ENCODE data around the gene ATXN7L1.

The ATXN7L1 gene

GRCh38 chr7:105635197-105635596, 241.2 kb downstream of the ATXN7L1 start:
- TF ChIP-seq ZNF274 (IDR thresholded peaks at IDR 0.05; ENCODE audit: low read depth, low read length): no peak

GRCh38 chr7:105625986-105626385, 250.4 kb downstream of the ATXN7L1 start:
- no peak for TF ChIP-seq ZNF274 (IDR thresholded peaks at IDR 0.05; ENCODE audit: low read depth, low read length)
- no peak overlapping the region for H3K4me3 ChIP-seq (ENCODE audit: low read length)

More at GRCh38 chr7:105635197-105635596, 241.2 kb downstream of the ATXN7L1 start:
- H3K4me3 ChIP-seq (ENCODE audit: low read length): no peak overlapping the region

- no peak for TF ChIP-seq ZNF274 (IDR thresholded peaks at IDR 0.05; ENCODE audit: low read depth, low read length)
- H3K4me3 ChIP-seq (ENCODE audit: low read length): no peak overlapping the region
Observed at GRCh38 chr7:105623906-105624305, 252.5 kb downstream of the ATXN7L1 start.

GRCh38 chr7:105623378-105623777, 253.0 kb downstream of the ATXN7L1 start:
- H3K4me3 ChIP-seq (ENCODE audit: low read length): no peak overlapping the region
- TF ChIP-seq ZNF274 (IDR thresholded peaks at IDR 0.05; ENCODE audit: low read depth, low read length): no peak

- no peak for TF ChIP-seq ZNF274 (IDR thresholded peaks at IDR 0.05; ENCODE audit: low read depth, low read length)
- H3K4me3 ChIP-seq (ENCODE audit: low read length): no peak overlapping the region
Observed at GRCh38 chr7:105622106-105622731, 254.2 kb downstream of the ATXN7L1 start.

- no peak for TF ChIP-seq ZNF274 (IDR thresholded peaks at IDR 0.05; ENCODE audit: low read depth, low read length)
- no peak overlapping the region for H3K4me3 ChIP-seq (ENCODE audit: low read length)
Observed at GRCh38 chr7:105621617-105622016, 254.8 kb downstream of the ATXN7L1 start.

GRCh38 chr7:105621176-105621575, 255.2 kb downstream of the ATXN7L1 start:
- no peak overlapping the region for H3K4me3 ChIP-seq (ENCODE audit: low read length)
- no peak for TF ChIP-seq ZNF274 (IDR thresholded peaks at IDR 0.05; ENCODE audit: low read depth, low read length)

- no peak overlapping the region for H3K4me3 ChIP-seq (ENCODE audit: low read length)
- no peak for TF ChIP-seq ZNF274 (IDR thresholded peaks at IDR 0.05; ENCODE audit: low read depth, low read length)
Observed at GRCh38 chr7:105619590-105619989, 256.8 kb downstream of the ATXN7L1 start.

- no peak for TF ChIP-seq ZNF274 (IDR thresholded peaks at IDR 0.05; ENCODE audit: low read depth, low read length)
- no peak overlapping the region for H3K4me3 ChIP-seq (ENCODE audit: low read length)
Observed at GRCh38 chr7:105618016-105618296, 258.4 kb downstream of the ATXN7L1 start.

- no peak for TF ChIP-seq ZNF274 (IDR thresholded peaks at IDR 0.05; ENCODE audit: low read depth, low read length)
Observed at GRCh38 chr7:105617280-105618015, 259.0 kb downstream of the ATXN7L1 start.

GRCh38 chr7:105614341-105614840, 262.0 kb downstream of the ATXN7L1 start:
- no peak for TF ChIP-seq ZNF274 (IDR thresholded peaks at IDR 0.05; ENCODE audit: low read depth, low read length)
- H3K4me3 ChIP-seq (ENCODE audit: low read length): no peak overlapping the region

More at GRCh38 chr7:105617280-105618015, 259.0 kb downstream of the ATXN7L1 start:
- no peak overlapping the region for H3K4me3 ChIP-seq (ENCODE audit: low read length)

- no peak for TF ChIP-seq ZNF274 (IDR thresholded peaks at IDR 0.05; ENCODE audit: low read depth, low read length)
- no peak overlapping the region for H3K4me3 ChIP-seq (ENCODE audit: low read length)
Observed at GRCh38 chr7:105613611-105614330, 262.6 kb downstream of the ATXN7L1 start.

GRCh38 chr7:105612806-105613205, 263.6 kb downstream of the ATXN7L1 start:
- no peak for TF ChIP-seq ZNF274 (IDR thresholded peaks at IDR 0.05; ENCODE audit: low read depth, low read length)
- no peak overlapping the region for H3K4me3 ChIP-seq (ENCODE audit: low read length)

- no peak for TF ChIP-seq ZNF274 (IDR thresholded peaks at IDR 0.05; ENCODE audit: low read depth, low read length)
- no peak overlapping the region for H3K4me3 ChIP-seq (ENCODE audit: low read length)
Observed at GRCh38 chr7:105611856-105612775, 264.3 kb downstream of the ATXN7L1 start.

Data from GM08714 (cell line).